NCI-H187 treated with DMSO at 0.1 percent for 48 hours (cell line): ENCODE data around the gene PCYOX1L.
A peak's percentile ranks its signal among the peaks of the same experiment; 100 is the strongest.

Experiments used
- DNase-seq: peaks from one replicate; lab custom pipeline; 2025; lab: John Stamatoyannopoulos, UW

Gene PCYOX1L

DNA sequence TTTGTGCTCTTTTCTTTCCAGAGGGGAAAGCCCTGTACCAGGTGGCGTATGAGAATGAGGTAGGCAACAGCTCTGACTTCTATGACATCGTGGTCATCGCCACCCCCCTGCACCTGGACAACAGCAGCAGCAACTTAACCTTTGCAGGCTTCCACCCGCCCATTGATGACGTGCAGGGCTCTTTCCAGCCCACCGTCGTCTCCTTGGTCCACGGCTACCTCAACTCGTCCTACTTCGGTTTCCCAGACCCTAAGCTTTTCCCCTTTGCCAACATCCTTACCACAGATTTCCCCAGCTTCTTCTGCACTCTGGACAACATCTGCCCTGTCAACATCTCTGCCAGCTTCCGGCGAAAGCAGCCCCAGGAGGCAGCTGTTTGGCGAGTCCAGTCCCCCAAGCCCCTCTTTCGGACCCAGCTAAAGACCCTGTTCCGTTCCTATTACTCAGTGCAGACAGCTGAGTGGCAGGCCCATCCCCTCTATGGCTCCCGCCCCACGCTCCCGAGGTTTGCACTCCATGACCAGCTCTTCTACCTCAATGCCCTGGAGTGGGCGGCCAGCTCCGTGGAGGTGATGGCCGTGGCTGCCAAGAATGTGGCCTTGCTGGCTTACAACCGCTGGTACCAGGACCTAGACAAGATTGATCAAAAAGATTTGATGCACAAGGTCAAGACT is 10.3 kb downstream of the PCYOX1L start:
- DNase-seq: no peak

DNA sequence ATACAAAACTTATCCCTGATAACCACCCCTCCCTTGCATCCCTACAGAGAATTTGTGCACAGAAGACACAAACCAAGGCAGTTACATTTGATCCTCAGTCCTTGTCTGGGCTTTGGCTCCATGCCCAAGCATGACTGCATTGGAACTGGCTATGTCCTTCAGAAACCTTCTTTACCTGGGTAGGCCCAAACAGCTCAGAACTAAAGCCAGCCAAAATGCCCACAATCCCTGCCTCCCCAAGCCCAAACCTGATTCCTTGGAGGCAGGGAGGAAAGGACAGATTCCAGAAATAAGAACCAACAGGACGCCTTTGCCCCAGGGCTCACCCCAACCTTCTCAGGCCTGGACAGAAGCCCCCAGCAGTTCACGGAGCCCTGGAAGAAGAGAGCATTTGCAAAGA is 13.0 kb downstream of the PCYOX1L start:
- no peak for DNase-seq

DNA sequence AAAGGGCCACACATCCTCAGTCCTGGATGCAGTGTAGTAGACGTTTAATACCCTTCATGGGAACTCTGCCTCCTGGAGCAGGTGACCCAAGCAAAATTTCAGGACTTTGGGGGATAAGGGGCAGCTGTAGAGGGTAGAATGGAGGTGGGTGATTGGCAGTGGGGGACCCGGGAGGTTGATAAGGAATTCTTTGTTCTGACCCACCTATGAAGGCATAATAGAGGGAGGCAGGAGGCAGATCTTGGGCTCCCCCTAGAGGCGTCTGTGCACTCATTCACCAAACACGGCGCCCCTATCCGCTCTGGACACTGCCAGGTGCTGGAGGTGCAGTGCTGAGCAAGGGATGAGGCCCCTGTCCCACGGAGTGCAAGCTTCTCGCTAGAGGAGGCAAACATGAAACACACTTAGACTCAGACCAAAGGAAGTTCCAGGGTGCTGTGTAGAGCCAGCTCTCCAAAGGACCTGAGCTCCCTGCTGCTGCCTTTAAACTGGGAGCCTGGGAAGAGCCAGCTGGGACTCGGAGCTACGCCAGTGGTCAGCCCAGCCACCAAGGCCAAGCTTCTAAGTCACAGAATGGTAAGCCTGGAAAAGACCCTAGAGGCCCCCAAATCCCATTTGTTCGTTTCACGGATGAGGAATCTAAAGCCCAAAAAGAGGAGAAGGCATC is 13.6 kb downstream of the PCYOX1L start:
- DNase-seq: peak; percentile 42

DNA sequence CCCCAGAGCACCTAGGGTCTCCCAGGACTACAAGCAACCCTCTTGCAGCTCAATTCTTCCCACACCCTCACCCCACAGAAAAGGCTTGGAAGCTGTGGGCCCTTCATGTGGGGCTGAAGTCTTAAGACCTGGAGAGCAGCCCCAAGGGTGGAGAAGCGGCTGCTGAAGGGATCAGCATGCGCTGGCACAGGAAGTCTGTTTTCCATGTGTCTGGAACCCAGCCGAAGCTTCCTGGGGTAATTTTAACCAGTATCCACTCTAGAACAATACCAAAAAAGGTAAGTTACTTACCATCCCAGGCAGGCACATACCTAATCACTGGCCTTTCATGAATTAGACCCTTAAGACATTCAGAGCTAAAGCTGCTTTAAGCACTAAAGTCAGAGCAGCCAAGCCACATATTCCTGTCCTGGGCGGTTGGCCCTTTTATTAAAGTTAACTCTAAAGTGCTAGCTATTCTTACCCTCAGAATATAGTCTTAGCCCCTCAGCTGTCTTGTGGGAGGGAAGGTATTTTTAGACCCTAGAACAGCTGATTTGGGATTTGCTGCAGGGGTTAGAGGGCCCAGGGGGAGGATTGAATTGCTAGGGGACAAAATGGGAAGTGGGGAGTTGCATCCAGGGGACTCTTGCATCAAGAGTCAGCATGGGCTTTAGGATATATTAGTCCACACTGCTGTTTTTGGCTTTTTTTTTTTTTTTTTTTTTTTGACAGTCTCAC is 14.4 kb downstream of the PCYOX1L start:
- no peak for DNase-seq

- no peak for DNase-seq
These were observed 15.1 kb downstream of the PCYOX1L start for GRCh38 chr5:149372932-149373331.

DNA sequence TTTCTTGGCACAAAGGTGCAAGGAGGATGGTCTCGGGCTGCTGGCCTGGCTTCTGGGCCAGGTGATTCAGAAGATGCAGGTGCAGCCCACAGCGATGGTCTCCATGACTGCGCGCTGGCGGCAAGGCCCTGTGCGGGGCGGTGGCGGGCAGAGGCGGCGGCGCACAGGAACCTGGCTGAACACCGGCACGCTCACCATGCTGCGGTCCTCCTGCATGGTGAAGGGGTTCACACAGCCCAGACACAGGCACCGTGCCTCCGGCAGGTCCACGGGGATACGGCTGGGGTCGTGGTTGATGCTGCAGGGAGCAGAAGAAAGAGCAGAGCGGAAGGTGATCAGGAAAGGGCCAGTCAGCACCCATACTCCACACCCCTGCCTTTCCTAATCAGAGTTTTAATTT is 16.5 kb downstream of the PCYOX1L start:
- DNase-seq: no peak

DNA sequence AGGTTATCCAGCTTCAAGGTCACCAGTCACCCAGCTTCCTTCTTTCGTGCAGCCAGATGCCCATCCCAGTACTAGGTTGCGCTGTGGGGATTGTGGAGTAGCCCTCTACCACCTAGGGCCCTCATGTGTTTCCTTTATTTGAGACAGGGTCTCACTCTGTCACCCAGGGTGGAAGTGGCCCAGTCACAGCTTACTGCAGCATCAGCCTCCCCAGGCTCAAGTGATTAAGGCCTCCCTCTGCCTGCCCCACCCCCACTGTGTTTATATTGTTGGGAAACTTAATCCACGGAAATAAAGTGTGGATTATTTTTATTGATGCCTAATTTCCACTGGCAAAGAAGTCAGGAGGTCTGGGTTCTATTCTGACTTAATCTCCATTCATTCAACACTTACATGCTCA is 17.0 kb downstream of the PCYOX1L start:
- DNase-seq: no peak

- no peak for DNase-seq
These were observed 17.6 kb downstream of the PCYOX1L start for GRCh38 chr5:149375434-149375833.

GRCh38 chr5:149376104-149376503 is 18.3 kb downstream of the PCYOX1L start:
- no peak for DNase-seq

GRCh38 chr5:149376711-149377447 is 19.0 kb downstream of the PCYOX1L start:
- DNase-seq: no peak

GRCh38 chr5:149378241-149378820 is 20.5 kb downstream of the PCYOX1L start:
- no peak for DNase-seq

GRCh38 chr5:149379177-149379761 is 21.4 kb downstream of the PCYOX1L start, which contains the start of gene IL17B:
Gene IL17B, minus strand, starts transcription at chr5:149379292. Its CDS starts 67 bp downstream, at chr5:149379225.
- no peak for DNase-seq

DNA sequence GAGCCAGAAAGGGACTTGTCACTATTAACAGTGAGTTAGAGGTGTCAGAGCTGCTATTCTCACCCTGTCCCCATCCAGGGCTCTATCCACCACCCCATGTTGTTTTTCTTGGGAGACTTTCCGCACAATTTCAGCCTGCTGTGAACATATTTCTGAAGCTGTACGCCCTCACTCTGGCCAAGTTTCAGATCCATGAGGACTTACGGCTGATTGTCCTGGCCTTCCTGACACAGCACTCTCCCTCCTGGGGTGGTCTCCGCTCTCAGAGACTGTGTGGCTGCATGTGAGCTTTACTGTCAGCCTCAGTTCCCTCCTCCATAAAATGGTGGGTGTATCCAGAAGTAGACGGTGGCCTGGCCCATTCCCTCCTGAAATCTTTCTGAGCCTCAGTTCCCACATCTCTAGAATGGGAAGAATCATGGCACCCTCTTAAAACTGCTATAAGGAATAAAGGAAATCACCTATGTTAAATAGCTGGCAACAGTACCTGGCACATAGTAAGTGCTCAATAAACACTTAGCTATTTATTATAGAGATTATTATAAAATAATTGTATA is 22.1 kb downstream of the PCYOX1L start:
- no peak for DNase-seq

DNA sequence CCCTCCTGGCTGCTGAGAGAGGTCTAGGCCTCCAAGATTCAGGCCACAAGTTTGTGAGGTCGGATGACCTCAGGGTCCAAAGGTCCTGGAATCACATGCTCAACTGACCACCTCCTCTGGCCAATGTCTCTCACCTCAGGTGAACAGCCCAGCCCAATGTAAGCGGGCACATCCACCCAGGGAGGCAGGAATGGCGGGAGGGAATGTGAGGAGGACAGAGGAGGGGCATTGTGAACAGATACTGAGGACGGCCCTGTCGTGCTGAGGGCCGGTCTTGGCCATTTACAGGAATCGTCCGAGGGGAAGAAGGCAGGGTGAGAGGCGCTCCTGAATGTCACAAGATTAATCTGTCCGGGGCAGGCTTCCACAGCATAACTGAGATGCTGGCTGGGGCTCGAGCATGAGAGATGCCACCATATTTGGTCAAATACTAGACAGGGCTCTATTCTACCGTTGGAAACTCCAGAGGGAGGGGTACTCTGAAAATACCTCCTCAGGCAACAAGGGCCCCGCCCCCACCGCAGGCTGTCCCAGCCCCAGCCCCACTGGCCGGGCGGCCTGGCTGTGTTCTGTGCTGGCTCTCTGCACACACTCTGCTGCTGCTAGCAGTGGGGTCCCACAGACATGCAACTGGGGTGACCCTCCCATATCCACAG is 22.7 kb downstream of the PCYOX1L start:
- DNase-seq: no peak

DNA sequence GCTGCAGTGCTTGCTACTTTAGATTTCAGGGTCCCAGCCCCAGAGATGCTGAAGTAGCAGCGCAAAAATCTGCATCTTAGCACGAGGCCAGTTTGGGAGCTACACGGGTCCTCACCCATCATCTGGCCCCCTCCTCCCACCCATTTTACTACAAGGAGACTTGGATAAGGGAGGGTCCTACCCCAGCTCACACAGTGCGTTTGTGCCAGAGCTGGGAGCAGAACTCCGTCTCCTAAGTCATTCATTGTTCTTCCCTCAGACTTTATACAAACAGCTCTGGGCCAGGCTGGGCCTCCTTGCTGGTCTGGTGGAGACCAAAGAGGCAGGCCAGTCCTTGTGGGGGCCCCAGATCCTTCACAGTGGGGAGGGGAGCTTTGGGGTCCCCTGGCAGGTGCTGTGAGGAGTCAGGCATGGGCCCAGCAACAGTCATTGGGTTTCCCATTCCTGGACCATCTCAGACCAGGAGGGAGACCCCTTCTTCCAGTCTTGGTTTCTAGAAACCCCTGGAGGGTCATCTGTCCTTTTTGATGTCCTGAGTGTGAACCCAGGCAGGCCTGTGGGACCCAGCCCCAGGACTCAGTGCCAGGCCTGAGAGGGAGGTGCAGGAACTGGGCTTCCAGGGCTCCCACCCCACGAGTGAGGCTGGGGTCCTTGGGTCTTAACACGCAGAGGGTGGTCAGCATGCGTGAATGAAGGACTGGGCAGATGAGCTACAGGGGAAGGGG is 23.6 kb downstream of the PCYOX1L start:
- DNase-seq: no peak

- no peak for DNase-seq
These were observed 24.1 kb downstream of the PCYOX1L start for GRCh38 chr5:149381986-149382338.

GRCh38 chr5:149382517-149383220 is 24.8 kb downstream of the PCYOX1L start:
- no peak for DNase-seq

DNA sequence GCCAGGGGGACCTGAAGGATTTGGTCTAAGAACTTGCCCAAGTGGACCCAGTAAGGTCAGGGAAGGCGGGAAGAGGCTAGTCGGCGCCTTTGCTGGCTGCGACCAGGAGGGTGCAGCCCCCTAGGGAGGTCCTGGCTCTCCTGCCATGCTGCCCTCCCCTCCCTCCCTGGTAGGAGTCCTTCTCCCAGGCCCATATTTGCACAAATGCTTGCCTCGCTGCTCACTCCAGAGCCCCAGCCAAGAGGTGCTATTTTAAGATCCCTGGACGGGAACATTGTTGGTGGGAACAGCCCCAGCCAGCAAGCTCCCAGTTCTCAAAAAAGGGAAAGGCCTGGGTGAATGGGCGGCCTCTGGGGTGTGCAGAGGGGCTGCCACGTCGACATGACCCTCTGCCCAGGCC is 25.6 kb downstream of the PCYOX1L start:
- no peak for DNase-seq

GRCh38 chr5:149386166-149386565 is 28.3 kb downstream of the PCYOX1L start:
- no peak for DNase-seq
